Memory B cell (primary cell): ENCODE results near the gene TMEM38A.
"Not testable (repeated sequence)": the region's sequence is repeated elsewhere in the genome, so short reads cannot be mapped to it uniquely, and the experiment has no call there.

Source experiments
- ATAC-seq: fragments of 150-1000 bp; cut with Tn5 transposase; 2 replicates; pipeline ENCODE4 v1.10.0; 2021; ENCODE audit warnings: low read depth, mild to moderate bottlenecking, moderate library complexity
- DNase-seq, 2 donors: peaks; one replicate each; pipeline ENCODE4 v3.0.0; 2022; ENCODE audit warnings: low spot score in 2 of 2
- H3K27ac Mint-ChIP-seq: one replicate; pipeline ENCODE4 v1.8.0; 2022; ENCODE audit warnings: mild to moderate bottlenecking, moderate library complexity, mixed read lengths
- H3K27me3 Mint-ChIP-seq: one replicate; pipeline ENCODE4 v1.8.0; 2022; ENCODE audit warnings: mixed read lengths
- H3K36me3 Mint-ChIP-seq: one replicate; pipeline ENCODE4 v1.8.0; 2022; ENCODE audit warnings: mild to moderate bottlenecking, mixed read lengths
- H3K4me1 Mint-ChIP-seq: one replicate; pipeline ENCODE4 v1.8.0; 2022; ENCODE audit warnings: mixed read lengths
- H3K4me3 Mint-ChIP-seq: one replicate; pipeline ENCODE4 v1.8.0; 2022; ENCODE audit warnings: mild to moderate bottlenecking, moderate library complexity, mixed read lengths
- H3K9me3 Mint-ChIP-seq: one replicate; pipeline ENCODE4 v1.8.0; 2022; ENCODE audit warnings: mixed read lengths

The TMEM38A gene

GRCh38 chr19:16650821-16651220, 10.1 kb upstream of the TMEM38A start:
- ATAC-seq (no peak), DNase-seq (no peak)
- no peaks in the 10 kb centered on the region for H3K27me3 Mint-ChIP-seq
- peaks cover 23% of the 10 kb centered on the region for H3K36me3 Mint-ChIP-seq
- peak overlapping the region; percentile 66 for H3K27ac Mint-ChIP-seq
- peaks cover 20% of the 10 kb centered on the region for H3K4me1 Mint-ChIP-seq
- H3K4me3 Mint-ChIP-seq: no peak overlapping the region
- H3K9me3 Mint-ChIP-seq: no peaks in the 10 kb centered on the region

- not testable (repeated sequence) for DNase-seq, ATAC-seq, H3K27me3 Mint-ChIP-seq, H3K4me3 Mint-ChIP-seq, H3K9me3 Mint-ChIP-seq
- Mint-ChIP-seq H3K4me1 (peaks cover 20% of the 10 kb centered on the region), H3K27ac (peak overlapping the region; percentile 66), H3K36me3 (peaks cover 23% of the 10 kb centered on the region)
Measured at GRCh38 chr19:16651421-16652188, 9.3 kb upstream of the TMEM38A start.

GRCh38 chr19:16652854-16653253, 8.1 kb upstream of the TMEM38A start:
- peaks cover 28% of the 10 kb centered on the region for H3K36me3 Mint-ChIP-seq
- ATAC-seq: no peak
- DNase-seq: no peak
- no peak overlapping the region for H3K4me3 Mint-ChIP-seq
- no peaks in the 10 kb centered on the region for H3K9me3 Mint-ChIP-seq
- H3K27ac Mint-ChIP-seq: peak overlapping the region; percentile 53
- no peaks in the 10 kb centered on the region for H3K27me3 Mint-ChIP-seq
- peaks cover 26% of the 10 kb centered on the region for H3K4me1 Mint-ChIP-seq

GRCh38 chr19:16654140-16654539, 6.8 kb upstream of the TMEM38A start:
- Mint-ChIP-seq H3K27ac (no peak overlapping the region), H3K36me3 (peaks cover 35% of the 10 kb centered on the region), H3K4me1 (peaks cover 34% of the 10 kb centered on the region), H3K27me3 (no peaks in the 10 kb centered on the region), H3K9me3 (no peaks in the 10 kb centered on the region), H3K4me3 (no peak overlapping the region)
- no peak for DNase-seq
- ATAC-seq: no peak

- Mint-ChIP-seq H3K4me3 (no peak overlapping the region), H3K27ac (no peak overlapping the region), H3K27me3 (no peaks in the 10 kb centered on the region), H3K36me3 (peaks cover 34% of the 10 kb centered on the region), H3K9me3 (no peaks in the 10 kb centered on the region), H3K4me1 (peaks cover 36% of the 10 kb centered on the region)
- no peak for DNase-seq
- no peak for ATAC-seq
Measured at GRCh38 chr19:16654627-16655026, 6.3 kb upstream of the TMEM38A start.

GRCh38 chr19:16655727-16656126, 5.2 kb upstream of the TMEM38A start:
- H3K9me3 Mint-ChIP-seq: no peaks in the 10 kb centered on the region
- H3K27ac Mint-ChIP-seq: no peak overlapping the region
- DNase-seq (no peak), ATAC-seq (no peak)
- H3K4me1 Mint-ChIP-seq: peaks cover 29% of the 10 kb centered on the region
- H3K36me3 Mint-ChIP-seq: peaks cover 29% of the 10 kb centered on the region
- no peaks in the 10 kb centered on the region for H3K27me3 Mint-ChIP-seq
- H3K4me3 Mint-ChIP-seq: no peak overlapping the region

GRCh38 chr19:16657384-16657783, 3.6 kb upstream of the TMEM38A start:
- H3K27ac Mint-ChIP-seq: no peak overlapping the region
- H3K4me3 Mint-ChIP-seq: no peak overlapping the region

GRCh38 chr19:16659464-16659831, 1.5 kb upstream of the TMEM38A start:
- Mint-ChIP-seq H3K27ac (peak overlapping the region; percentile 92), H3K27me3 (no peaks in the 10 kb centered on the region), H3K4me3 (peak overlapping the region; percentile 93), H3K36me3 (peaks cover 12% of the 10 kb centered on the region), H3K4me1 (peaks cover 25% of the 10 kb centered on the region), H3K9me3 (no peaks in the 10 kb centered on the region)
- ATAC-seq (no peak), DNase-seq (no peak)

More at GRCh38 chr19:16657384-16657783, 3.6 kb upstream of the TMEM38A start:
- ATAC-seq (no peak), DNase-seq (no peak)
- H3K27me3 Mint-ChIP-seq: no peaks in the 10 kb centered on the region
- peaks cover 20% of the 10 kb centered on the region for H3K36me3 Mint-ChIP-seq
- H3K9me3 Mint-ChIP-seq: no peaks in the 10 kb centered on the region
- peaks cover 23% of the 10 kb centered on the region for H3K4me1 Mint-ChIP-seq

GRCh38 chr19:16659832-16660708, 869 bp upstream of the TMEM38A start, which contains the start of gene SMIM7:
Gene SMIM7, minus strand, starts transcription at chr19:16660144. Its CDS starts 34 bp downstream, at chr19:16660110.
- H3K4me1 Mint-ChIP-seq: peaks cover 25% of the 10 kb centered on the region
- H3K9me3 Mint-ChIP-seq: no peaks in the 10 kb centered on the region

GRCh38 chr19:16661480-16662034, 618 bp downstream of the TMEM38A start:
- Mint-ChIP-seq H3K36me3 (peaks cover 14% of the 10 kb centered on the region), H3K4me3 (peak overlapping the region; percentile 89), H3K4me1 (peaks cover 25% of the 10 kb centered on the region), H3K27ac (peak overlapping the region; percentile 78), H3K9me3 (no peaks in the 10 kb centered on the region), H3K27me3 (no peaks in the 10 kb centered on the region)
- DNase-seq: peak in 1 of 2 donors; percentile 9
- no peak for ATAC-seq

More at GRCh38 chr19:16659832-16660708, 869 bp upstream of the TMEM38A start, which contains the start of gene SMIM7:
- Mint-ChIP-seq H3K27me3 (no peaks in the 10 kb centered on the region), H3K4me3 (peak within 1 kb of the TSS; percentile 93), H3K36me3 (peaks cover 12% of the 10 kb centered on the region), H3K27ac (peak within 1 kb of the TSS; percentile 92)
- ATAC-seq: peak; percentile 94
- peak; percentile 96 to 98 for DNase-seq

GRCh38 chr19:16668176-16668575, 7.2 kb downstream of the TMEM38A start:
- H3K4me3 Mint-ChIP-seq: no peak overlapping the region
- no peaks in the 10 kb centered on the region for H3K27me3 Mint-ChIP-seq
- H3K27ac Mint-ChIP-seq: no peak overlapping the region
- peaks cover 5% of the 10 kb centered on the region for H3K4me1 Mint-ChIP-seq
- H3K36me3 Mint-ChIP-seq: peaks cover 3% of the 10 kb centered on the region
- ATAC-seq (no peak), DNase-seq (no peak)
- H3K9me3 Mint-ChIP-seq: no peaks in the 10 kb centered on the region

- not testable (repeated sequence) for H3K4me3 Mint-ChIP-seq, H3K27ac Mint-ChIP-seq, H3K27me3 Mint-ChIP-seq, H3K36me3 Mint-ChIP-seq, H3K9me3 Mint-ChIP-seq, DNase-seq, H3K4me1 Mint-ChIP-seq, ATAC-seq
Measured at GRCh38 chr19:16668702-16669101, 7.8 kb downstream of the TMEM38A start.

- no peak overlapping the region for H3K4me3 Mint-ChIP-seq
- H3K27me3 Mint-ChIP-seq: no peaks in the 10 kb centered on the region
- DNase-seq: no peak
- no peaks in the 10 kb centered on the region for H3K4me1 Mint-ChIP-seq
- peaks cover 3% of the 10 kb centered on the region for H3K36me3 Mint-ChIP-seq
- H3K27ac Mint-ChIP-seq: no peak overlapping the region
- no peak for ATAC-seq
- H3K9me3 Mint-ChIP-seq: no peaks in the 10 kb centered on the region
Measured at GRCh38 chr19:16670291-16670690, 9.4 kb downstream of the TMEM38A start.
